ENCODE data around the gene SLC8A1.

Gene SLC8A1

GRCh38 chr2:40488927-40489677, 37.2 kb upstream of the SLC8A1 start:
- Histone ChIP-seq H3K4me3 (replicated peaks; ENCODE audit: insufficient read depth, low read length) (no peak overlapping the region), H3K27ac (replicated peaks) (peak overlapping the region; percentile 77), H3K27me3 (ENCODE audit: insufficient read depth, poor library complexity, severe bottlenecking) (no peaks in the 10 kb centered on the region)
- DNase-seq (ENCODE audit: low read depth in 1 of 2, low spot score in 1 of 2): peak in 1 of 2 experiments; percentile 27
- TF ChIP-seq SPI1 (IDR thresholded peaks at IDR 0.05; ENCODE audit: borderline replicate concordance, low read depth) (no peak), REST (IDR thresholded peaks at IDR 0.05; ENCODE audit: insufficient replicate concordance, low read depth) (no peak), POLR2AphosphoS5 (IDR thresholded peaks at IDR 0.05; ENCODE audit: low read depth) (no peak)
- TF ChIP-seq, protein P1, sequence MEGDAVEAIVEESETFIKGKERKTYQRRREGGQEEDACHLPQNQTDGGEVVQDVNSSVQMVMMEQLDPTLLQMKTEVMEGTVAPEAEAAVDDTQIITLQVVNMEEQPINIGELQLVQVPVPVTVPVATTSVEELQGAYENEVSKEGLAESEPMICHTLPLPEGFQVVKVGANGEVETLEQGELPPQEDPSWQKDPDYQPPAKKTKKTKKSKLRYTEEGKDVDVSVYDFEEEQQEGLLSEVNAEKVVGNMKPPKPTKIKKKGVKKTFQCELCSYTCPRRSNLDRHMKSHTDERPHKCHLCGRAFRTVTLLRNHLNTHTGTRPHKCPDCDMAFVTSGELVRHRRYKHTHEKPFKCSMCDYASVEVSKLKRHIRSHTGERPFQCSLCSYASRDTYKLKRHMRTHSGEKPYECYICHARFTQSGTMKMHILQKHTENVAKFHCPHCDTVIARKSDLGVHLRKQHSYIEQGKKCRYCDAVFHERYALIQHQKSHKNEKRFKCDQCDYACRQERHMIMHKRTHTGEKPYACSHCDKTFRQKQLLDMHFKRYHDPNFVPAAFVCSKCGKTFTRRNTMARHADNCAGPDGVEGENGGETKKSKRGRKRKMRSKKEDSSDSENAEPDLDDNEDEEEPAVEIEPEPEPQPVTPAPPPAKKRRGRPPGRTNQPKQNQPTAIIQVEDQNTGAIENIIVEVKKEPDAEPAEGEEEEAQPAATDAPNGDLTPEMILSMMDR (IDR thresholded peaks at IDR 0.05; ENCODE audit: insufficient read depth, low read length): no peak

GRCh38 chr2:40488101-40488601, 36.3 kb upstream of the SLC8A1 start:
- Histone ChIP-seq H3K27me3 (ENCODE audit: insufficient read depth, poor library complexity, severe bottlenecking) (no peaks in the 10 kb centered on the region), H3K27ac (replicated peaks) (peak overlapping the region; percentile 77), H3K4me3 (replicated peaks; ENCODE audit: insufficient read depth, low read length) (no peak overlapping the region)
- DNase-seq (ENCODE audit: low read depth in 1 of 2, low spot score in 1 of 2): peak in 1 of 2 experiments; percentile 50
- TF ChIP-seq POLR2AphosphoS5 (IDR thresholded peaks at IDR 0.05; ENCODE audit: low read depth): no peak
- TF ChIP-seq, protein P1 (IDR thresholded peaks at IDR 0.05; ENCODE audit: insufficient read depth, low read length): no peak
- TF ChIP-seq GABPA (IDR thresholded peaks at IDR 0.05; ENCODE audit: low read depth): no peak
- TF ChIP-seq SPI1 (IDR thresholded peaks at IDR 0.05; ENCODE audit: borderline replicate concordance, low read depth): peak; percentile 79; the same call in 1 of the 2 replicates
- no peak for TF ChIP-seq REST (IDR thresholded peaks at IDR 0.05; ENCODE audit: insufficient replicate concordance, low read depth)

DNA sequence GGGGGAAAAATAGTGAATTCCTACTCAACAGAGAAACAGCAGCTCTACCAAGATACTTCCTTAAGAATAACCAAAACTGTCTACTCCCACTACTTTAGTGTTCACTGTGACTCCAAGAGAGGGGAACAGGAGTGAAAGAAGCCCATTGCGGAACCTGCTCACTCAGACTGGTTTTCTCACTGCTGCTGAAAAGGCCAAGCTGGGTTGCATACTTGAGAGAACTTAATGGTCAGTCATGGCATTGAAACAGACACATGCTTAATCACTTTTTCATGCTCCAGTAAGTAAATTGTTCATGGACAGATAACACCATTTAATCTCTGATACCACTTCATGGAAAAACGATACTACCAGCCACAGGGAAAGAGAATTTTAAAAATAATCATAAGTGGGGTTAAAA, 35.7 kb upstream of the SLC8A1 start:
- peak; percentile 49 to 77 for DNase-seq (ENCODE audit: low read depth in 1 of 2, low spot score in 1 of 2)
- TF ChIP-seq GABPA (IDR thresholded peaks at IDR 0.05; ENCODE audit: low read depth) (no peak), SPI1 (IDR thresholded peaks at IDR 0.05; ENCODE audit: borderline replicate concordance, low read depth) (peak; percentile 28; the same call in 1 of the 2 replicates)
- Histone ChIP-seq H3K27me3 (ENCODE audit: insufficient read depth, poor library complexity, severe bottlenecking) (no peaks in the 10 kb centered on the region), H3K27ac (replicated peaks) (peak overlapping the region; percentile 77), H3K4me3 (replicated peaks; ENCODE audit: insufficient read depth, low read length) (no peak overlapping the region)

GRCh38 chr2:40485854-40486253, 34.0 kb upstream of the SLC8A1 start:
- no peak for DNase-seq (ENCODE audit: low read depth in 1 of 2, low spot score in 1 of 2)
- H3K27me3 ChIP-seq (ENCODE audit: insufficient read depth, poor library complexity, severe bottlenecking): no peaks in the 10 kb centered on the region
- H3K4me3 ChIP-seq (replicated peaks; ENCODE audit: insufficient read depth, low read length): no peak overlapping the region
- H3K27ac ChIP-seq (replicated peaks): peak overlapping the region; percentile 50
- TF ChIP-seq GABPA (IDR thresholded peaks at IDR 0.05; ENCODE audit: low read depth) (no peak), POLR2AphosphoS5 (IDR thresholded peaks at IDR 0.05; ENCODE audit: low read depth) (no peak), SPI1 (IDR thresholded peaks at IDR 0.05; ENCODE audit: borderline replicate concordance, low read depth) (no peak), REST (IDR thresholded peaks at IDR 0.05; ENCODE audit: insufficient replicate concordance, low read depth) (no peak)
- TF ChIP-seq, protein P1 (IDR thresholded peaks at IDR 0.05; ENCODE audit: insufficient read depth, low read length): no peak

Measured in HL-60 (cell line).